Uterus (tissue), 2 donors: ENCODE measurements around the gene CFAP43.

Source experiments
- CTCF ChIP-seq, 4 experiments: fragments of 200-600 bp in 2 of 4; fragments of 450-650 bp in 2 of 4; sonication (generic) in 2 of 4; IDR thresholded peaks; one replicate each; pipeline ENCODE4 v1.5.1; 2016 to 2019; ENCODE audit warnings: antibody characterized with exemption in 4 of 4, mild to moderate bottlenecking in 2 of 4, moderate library complexity in 1 of 4
- POLR2A ChIP-seq, 2 donors: fragments of 450-650 bp; IDR thresholded peaks; one replicate each; pipeline ENCODE4 v1.6.1; 2016; ENCODE audit warnings: antibody characterized with exemption in 2 of 2, mild to moderate bottlenecking in 1 of 2, moderate library complexity in 1 of 2

- TF ChIP-seq POLR2A (IDR thresholded peaks at IDR 0.05), result no peak
- TF ChIP-seq CTCF (IDR thresholded peaks at IDR 0.05), result no peak
Observed at GRCh38 chr10:104262055-104262454, 29.9 kb upstream of the CFAP43 start.
